Measurements from ENCODE around the gene BMI1.

BMI1 gene

DNA sequence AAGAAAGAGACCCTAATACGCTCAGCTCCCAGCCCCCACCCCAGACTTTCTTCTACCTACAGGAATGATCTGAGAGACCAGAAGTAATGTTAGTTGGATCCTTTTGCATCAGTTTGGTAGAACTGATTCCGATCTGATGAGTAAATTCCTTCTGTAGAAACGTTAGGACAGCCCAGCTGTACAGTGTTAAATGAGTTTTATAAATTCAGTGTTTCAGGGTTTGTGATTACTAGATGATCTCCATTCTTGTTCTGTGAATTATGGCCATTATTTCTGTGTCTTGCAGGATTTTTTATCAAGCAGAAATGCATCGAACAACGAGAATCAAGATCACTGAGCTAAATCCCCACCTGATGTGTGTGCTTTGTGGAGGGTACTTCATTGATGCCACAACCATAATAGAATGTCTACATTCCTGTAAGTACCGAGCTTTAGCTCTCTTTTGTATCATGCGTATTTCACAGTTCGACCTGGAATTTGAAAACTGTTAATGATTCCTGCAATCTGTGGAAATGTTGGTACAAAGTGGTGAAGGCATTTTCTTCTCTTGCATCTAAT lies 5.3 kb downstream of the BMI1 start:
- H4K20me1 ChIP-seq (ENCODE audit: insufficient read depth, low read length) = no peaks in the 10 kb centered on the region
- no peak for DNase-seq
- no peaks in the 10 kb centered on the region for H3K9me2 ChIP-seq (replicated peaks; ENCODE audit: insufficient read depth, low read length)
- peaks cover 18% of the 10 kb centered on the region for H3K27me3 ChIP-seq (replicated peaks; ENCODE audit: insufficient read depth, low read length)
- H3K9me3 ChIP-seq (replicated peaks; ENCODE audit: insufficient read depth, low read length) = no peaks in the 10 kb centered on the region
- H3K36me3 ChIP-seq (replicated peaks; ENCODE audit: insufficient read depth, low read length) = peaks cover 9% of the 10 kb centered on the region; the same call in 1 of the 2 replicates
- peaks cover 55% of the 10 kb centered on the region for H3K79me2 ChIP-seq (ENCODE audit: low read length)
- H2AFZ ChIP-seq (ENCODE audit: low read length) = peak overlapping the region; percentile 1; the same call in 1 of the 2 replicates
- peak overlapping the region; percentile 65 for H3K4me2 ChIP-seq (ENCODE audit: low read depth, low read length)
- H3F3A ChIP-seq (ENCODE audit: insufficient read depth, low read length) = peaks cover 24% of the 10 kb centered on the region
- peak overlapping the region; percentile 40; the same call in 1 of the 2 replicates for H3K9ac ChIP-seq (ENCODE audit: low read length)
- peak overlapping the region; percentile 59 for H3K4me3 ChIP-seq (ENCODE audit: low read length)
- TF ChIP-seq EZH2 (optimal IDR thresholded peaks at IDR 0.05; ENCODE audit: low read depth, low read length) = no peak
- no peak for TF ChIP-seq EZH2phosphoT487 (IDR thresholded peaks at IDR 0.05; ENCODE audit: low read length)
- TF ChIP-seq, protein P1, sequence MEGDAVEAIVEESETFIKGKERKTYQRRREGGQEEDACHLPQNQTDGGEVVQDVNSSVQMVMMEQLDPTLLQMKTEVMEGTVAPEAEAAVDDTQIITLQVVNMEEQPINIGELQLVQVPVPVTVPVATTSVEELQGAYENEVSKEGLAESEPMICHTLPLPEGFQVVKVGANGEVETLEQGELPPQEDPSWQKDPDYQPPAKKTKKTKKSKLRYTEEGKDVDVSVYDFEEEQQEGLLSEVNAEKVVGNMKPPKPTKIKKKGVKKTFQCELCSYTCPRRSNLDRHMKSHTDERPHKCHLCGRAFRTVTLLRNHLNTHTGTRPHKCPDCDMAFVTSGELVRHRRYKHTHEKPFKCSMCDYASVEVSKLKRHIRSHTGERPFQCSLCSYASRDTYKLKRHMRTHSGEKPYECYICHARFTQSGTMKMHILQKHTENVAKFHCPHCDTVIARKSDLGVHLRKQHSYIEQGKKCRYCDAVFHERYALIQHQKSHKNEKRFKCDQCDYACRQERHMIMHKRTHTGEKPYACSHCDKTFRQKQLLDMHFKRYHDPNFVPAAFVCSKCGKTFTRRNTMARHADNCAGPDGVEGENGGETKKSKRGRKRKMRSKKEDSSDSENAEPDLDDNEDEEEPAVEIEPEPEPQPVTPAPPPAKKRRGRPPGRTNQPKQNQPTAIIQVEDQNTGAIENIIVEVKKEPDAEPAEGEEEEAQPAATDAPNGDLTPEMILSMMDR (IDR thresholded peaks at IDR 0.05; ENCODE audit: low read length) = no peak
- peak overlapping the region; percentile 43; the same call in 1 of the 2 replicates for H3K27ac ChIP-seq (ENCODE audit: low read length)
- peaks cover 24% of the 10 kb centered on the region for H3K4me1 ChIP-seq (ENCODE audit: low read length)

DNA sequence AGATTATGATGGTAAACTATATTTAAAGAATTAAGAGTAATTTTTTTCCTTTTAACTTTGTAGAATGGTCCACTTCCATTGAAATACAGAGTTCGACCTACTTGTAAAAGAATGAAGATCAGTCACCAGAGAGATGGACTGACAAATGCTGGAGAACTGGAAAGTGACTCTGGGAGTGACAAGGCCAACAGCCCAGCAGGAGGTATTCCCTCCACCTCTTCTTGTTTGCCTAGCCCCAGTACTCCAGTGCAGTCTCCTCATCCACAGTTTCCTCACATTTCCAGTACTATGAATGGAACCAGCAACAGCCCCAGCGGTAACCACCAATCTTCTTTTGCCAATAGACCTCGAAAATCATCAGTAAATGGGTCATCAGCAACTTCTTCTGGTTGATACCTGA lies 8.3 kb downstream of the BMI1 start:
- H3K9ac ChIP-seq (ENCODE audit: low read length) = no peak overlapping the region
- H3K27me3 ChIP-seq (replicated peaks; ENCODE audit: insufficient read depth, low read length) = no peaks in the 10 kb centered on the region

DNA sequence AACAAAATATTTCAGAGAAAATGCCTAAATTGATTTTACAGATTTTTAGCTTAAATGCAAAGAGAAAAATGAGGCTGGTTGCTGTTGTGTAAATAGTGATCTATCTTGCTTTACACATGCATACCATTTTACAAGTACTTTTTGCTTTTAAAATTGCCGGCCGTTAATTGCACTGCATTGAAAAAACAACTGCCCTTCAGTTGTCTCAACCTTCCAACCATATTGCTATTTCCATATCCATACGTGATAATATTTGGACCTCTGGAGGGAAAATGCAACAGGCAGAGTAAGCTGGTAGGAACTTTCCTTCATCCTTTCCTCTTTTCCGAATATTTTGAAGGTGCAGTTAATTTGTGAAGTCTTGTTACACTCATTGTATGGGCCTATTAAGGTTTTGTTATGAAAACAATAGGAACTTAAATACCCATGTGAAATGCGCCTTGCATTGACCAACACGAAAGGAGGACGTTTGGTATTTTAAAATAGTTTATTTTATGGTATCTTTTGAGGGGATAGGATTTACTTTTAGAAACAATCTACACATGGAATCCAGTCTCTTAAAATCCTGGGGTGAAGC lies 11.3 kb downstream of the BMI1 start:
- Histone ChIP-seq H3K27ac (ENCODE audit: low read length) (peak overlapping the region; percentile 53; the same call in 1 of the 2 replicates), H3F3A (ENCODE audit: insufficient read depth, low read length) (peaks cover 10% of the 10 kb centered on the region), H3K4me3 (ENCODE audit: low read length) (peak overlapping the region; percentile 48; the same call in 1 of the 2 replicates), H3K9me2 (replicated peaks; ENCODE audit: insufficient read depth, low read length) (no peaks in the 10 kb centered on the region), H3K9ac (ENCODE audit: low read length) (no peak overlapping the region), H2AFZ (ENCODE audit: low read length) (no peak overlapping the region), H3K79me2 (ENCODE audit: low read length) (peaks cover 8% of the 10 kb centered on the region; the same call in 1 of the 2 replicates), H3K9me3 (replicated peaks; ENCODE audit: insufficient read depth, low read length) (no peaks in the 10 kb centered on the region), H3K36me3 (replicated peaks; ENCODE audit: insufficient read depth, low read length) (peaks cover 9% of the 10 kb centered on the region; the same call in 1 of the 2 replicates), H3K27me3 (replicated peaks; ENCODE audit: insufficient read depth, low read length) (peaks cover 21% of the 10 kb centered on the region), H3K4me2 (ENCODE audit: low read depth, low read length) (peak overlapping the region; percentile 56; the same call in 1 of the 2 replicates), H4K20me1 (ENCODE audit: insufficient read depth, low read length) (no peaks in the 10 kb centered on the region), H3K4me1 (ENCODE audit: low read length) (peaks cover 15% of the 10 kb centered on the region)
- no peak for DNase-seq
- TF ChIP-seq, protein P1 (IDR thresholded peaks at IDR 0.05; ENCODE audit: low read length) = no peak
- TF ChIP-seq EZH2 (optimal IDR thresholded peaks at IDR 0.05; ENCODE audit: low read depth, low read length) = no peak
- TF ChIP-seq EZH2phosphoT487 (IDR thresholded peaks at IDR 0.05; ENCODE audit: low read length) = no peak

More for the DNA sequence above, 8.3 kb downstream of the BMI1 start:
- H3K9me3 ChIP-seq (replicated peaks; ENCODE audit: insufficient read depth, low read length) = no peaks in the 10 kb centered on the region
- peaks cover 32% of the 10 kb centered on the region for H3K79me2 ChIP-seq (ENCODE audit: low read length)
- no peak for TF ChIP-seq EZH2 (optimal IDR thresholded peaks at IDR 0.05; ENCODE audit: low read depth, low read length)
- no peak overlapping the region for H3K4me2 ChIP-seq (ENCODE audit: low read depth, low read length)
- peaks cover 28% of the 10 kb centered on the region for H3K4me1 ChIP-seq (ENCODE audit: low read length)
- no peaks in the 10 kb centered on the region for H4K20me1 ChIP-seq (ENCODE audit: insufficient read depth, low read length)
- peaks cover 24% of the 10 kb centered on the region for H3F3A ChIP-seq (ENCODE audit: insufficient read depth, low read length)
- H3K4me3 ChIP-seq (ENCODE audit: low read length) = no peak overlapping the region
- no peak for DNase-seq
- H3K36me3 ChIP-seq (replicated peaks; ENCODE audit: insufficient read depth, low read length) = peaks cover 9% of the 10 kb centered on the region; the same call in 1 of the 2 replicates
- H3K9me2 ChIP-seq (replicated peaks; ENCODE audit: insufficient read depth, low read length) = no peaks in the 10 kb centered on the region
- no peak overlapping the region for H2AFZ ChIP-seq (ENCODE audit: low read length)
- no peak overlapping the region for H3K27ac ChIP-seq (ENCODE audit: low read length)

Data from MM.1S (cell line).